HuH-7.5 (cell line): ENCODE results near the gene KCNK16.
"Not testable (repeated sequence)": the region's sequence is repeated elsewhere in the genome, so short reads cannot be mapped to it uniquely, and the experiment has no call there.

Experiments used
- DNase-seq: peaks from one replicate; pipeline ENCODE4 v3.0.0; 2011; ENCODE audit warnings: low spot score

KCNK16 gene

GRCh38 chr6:39309942-39310531 is 12.5 kb downstream of the KCNK16 start:
- peak; percentile 91 for DNase-seq

- DNase-seq, result no peak
These were observed 15.0 kb downstream of the KCNK16 start for GRCh38 chr6:39307462-39307861.

GRCh38 chr6:39304951-39305350 is 17.6 kb downstream of the KCNK16 start:
- no peak for DNase-seq

GRCh38 chr6:39303425-39304153 is 18.9 kb downstream of the KCNK16 start:
- DNase-seq, result no peak

GRCh38 chr6:39302669-39303424 is 19.7 kb downstream of the KCNK16 start:
- peak; percentile 88 for DNase-seq

GRCh38 chr6:39302011-39302410 is 20.5 kb downstream of the KCNK16 start:
- DNase-seq, result no peak

- DNase-seq, result peak; percentile 35
These were observed 20.9 kb downstream of the KCNK16 start for GRCh38 chr6:39301606-39302005.

GRCh38 chr6:39300739-39301138 is 21.8 kb downstream of the KCNK16 start:
- no peak for DNase-seq

GRCh38 chr6:39298061-39298460 is 24.4 kb downstream of the KCNK16 start:
- DNase-seq, result peak; percentile 38

- no peak for DNase-seq
These were observed 25.5 kb downstream of the KCNK16 start for GRCh38 chr6:39296745-39297640.

GRCh38 chr6:39295611-39296011 is 26.9 kb downstream of the KCNK16 start:
- no peak for DNase-seq

- DNase-seq, result no peak
These were observed 27.6 kb downstream of the KCNK16 start for GRCh38 chr6:39294899-39295298.

GRCh38 chr6:39294133-39294532 is 28.4 kb downstream of the KCNK16 start:
- DNase-seq, result no peak

GRCh38 chr6:39292637-39293036 is 29.9 kb downstream of the KCNK16 start:
- no peak for DNase-seq

GRCh38 chr6:39289490-39289889 is 33.0 kb downstream of the KCNK16 start:
- DNase-seq, result no peak

- DNase-seq, result no peak
These were observed 34.9 kb downstream of the KCNK16 start for GRCh38 chr6:39287601-39288000.

- not testable (repeated sequence) for DNase-seq
These were observed 35.9 kb downstream of the KCNK16 start for GRCh38 chr6:39286596-39286995.

- no peak for DNase-seq
These were observed 39.7 kb downstream of the KCNK16 start for GRCh38 chr6:39282774-39283173.

GRCh38 chr6:39281312-39281980 is 41.1 kb downstream of the KCNK16 start:
- no peak for DNase-seq

- no peak for DNase-seq
These were observed 42.2 kb downstream of the KCNK16 start for GRCh38 chr6:39280247-39280731.

- DNase-seq, result no peak
These were observed 43.0 kb downstream of the KCNK16 start for GRCh38 chr6:39279539-39279938.
